AG09309 (cell line): ENCODE measurements around the gene SOCS1.

ENCODE experiments used
- DNase-seq: peaks from one replicate; pipeline ENCODE4 v3.0.0-alpha.2; 2010; ENCODE audit warnings: low read depth
- H3K4me3 ChIP-seq: 2 replicates; pipeline ENCODE4 v1.5.1; 2011; ENCODE audit warnings: mild to moderate bottlenecking, low read depth, low read length, moderate library complexity; ENCODE audit not compliant: control insufficient read depth
- TF ChIP-seq, protein P1 (sequence below): IDR thresholded peaks from 2 replicates; pipeline ENCODE4 v1.5.1; 2011; ENCODE audit warnings: mild to moderate bottlenecking, low read depth, low read length, inconsistent platforms; ENCODE audit not compliant: insufficient read depth, control insufficient read depth; ENCODE audit errors: missing control alignments

SOCS1 gene

DNA sequence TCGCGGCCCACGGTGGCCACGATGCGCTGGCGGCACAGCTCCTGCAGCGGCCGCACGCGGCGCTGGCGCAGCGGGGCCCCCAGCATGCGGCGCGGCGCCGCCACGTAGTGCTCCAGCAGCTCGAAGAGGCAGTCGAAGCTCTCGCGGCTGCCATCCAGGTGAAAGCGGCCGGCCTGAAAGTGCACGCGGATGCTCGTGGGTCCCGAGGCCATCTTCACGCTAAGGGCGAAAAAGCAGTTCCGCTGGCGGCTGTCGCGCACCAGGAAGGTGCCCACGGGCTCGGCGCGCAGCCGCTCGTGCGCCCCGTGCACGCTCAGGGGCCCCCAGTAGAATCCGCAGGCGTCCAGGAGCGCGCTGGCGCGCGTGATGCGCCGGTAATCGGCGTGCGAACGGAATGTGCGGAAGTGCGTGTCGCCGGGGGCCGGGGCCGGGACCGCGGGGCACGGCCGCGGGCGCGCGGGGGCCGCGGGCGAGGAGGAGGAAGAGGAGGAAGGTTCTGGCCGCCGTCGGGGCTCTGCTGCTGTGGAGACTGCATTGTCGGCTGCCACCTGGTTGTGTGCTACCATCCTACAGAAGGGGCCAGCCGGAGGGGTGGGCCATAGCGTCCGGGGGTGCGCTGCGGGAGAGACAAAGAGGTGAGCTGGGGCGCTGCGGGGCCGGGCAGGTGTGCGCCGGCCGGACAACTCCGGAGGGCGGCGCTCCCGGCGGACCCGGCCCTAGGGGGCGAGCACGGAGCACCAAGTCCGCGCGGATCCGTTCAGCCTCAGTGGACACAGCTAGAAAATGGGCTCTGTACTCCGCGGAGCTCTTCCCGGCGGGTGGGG is 879 bp downstream of the SOCS1 start:
- H3K4me3 ChIP-seq, result peak overlapping the region; percentile 63
- TF ChIP-seq, protein P1, sequence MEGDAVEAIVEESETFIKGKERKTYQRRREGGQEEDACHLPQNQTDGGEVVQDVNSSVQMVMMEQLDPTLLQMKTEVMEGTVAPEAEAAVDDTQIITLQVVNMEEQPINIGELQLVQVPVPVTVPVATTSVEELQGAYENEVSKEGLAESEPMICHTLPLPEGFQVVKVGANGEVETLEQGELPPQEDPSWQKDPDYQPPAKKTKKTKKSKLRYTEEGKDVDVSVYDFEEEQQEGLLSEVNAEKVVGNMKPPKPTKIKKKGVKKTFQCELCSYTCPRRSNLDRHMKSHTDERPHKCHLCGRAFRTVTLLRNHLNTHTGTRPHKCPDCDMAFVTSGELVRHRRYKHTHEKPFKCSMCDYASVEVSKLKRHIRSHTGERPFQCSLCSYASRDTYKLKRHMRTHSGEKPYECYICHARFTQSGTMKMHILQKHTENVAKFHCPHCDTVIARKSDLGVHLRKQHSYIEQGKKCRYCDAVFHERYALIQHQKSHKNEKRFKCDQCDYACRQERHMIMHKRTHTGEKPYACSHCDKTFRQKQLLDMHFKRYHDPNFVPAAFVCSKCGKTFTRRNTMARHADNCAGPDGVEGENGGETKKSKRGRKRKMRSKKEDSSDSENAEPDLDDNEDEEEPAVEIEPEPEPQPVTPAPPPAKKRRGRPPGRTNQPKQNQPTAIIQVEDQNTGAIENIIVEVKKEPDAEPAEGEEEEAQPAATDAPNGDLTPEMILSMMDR, result no peak
- DNase-seq, result no peak

DNA sequence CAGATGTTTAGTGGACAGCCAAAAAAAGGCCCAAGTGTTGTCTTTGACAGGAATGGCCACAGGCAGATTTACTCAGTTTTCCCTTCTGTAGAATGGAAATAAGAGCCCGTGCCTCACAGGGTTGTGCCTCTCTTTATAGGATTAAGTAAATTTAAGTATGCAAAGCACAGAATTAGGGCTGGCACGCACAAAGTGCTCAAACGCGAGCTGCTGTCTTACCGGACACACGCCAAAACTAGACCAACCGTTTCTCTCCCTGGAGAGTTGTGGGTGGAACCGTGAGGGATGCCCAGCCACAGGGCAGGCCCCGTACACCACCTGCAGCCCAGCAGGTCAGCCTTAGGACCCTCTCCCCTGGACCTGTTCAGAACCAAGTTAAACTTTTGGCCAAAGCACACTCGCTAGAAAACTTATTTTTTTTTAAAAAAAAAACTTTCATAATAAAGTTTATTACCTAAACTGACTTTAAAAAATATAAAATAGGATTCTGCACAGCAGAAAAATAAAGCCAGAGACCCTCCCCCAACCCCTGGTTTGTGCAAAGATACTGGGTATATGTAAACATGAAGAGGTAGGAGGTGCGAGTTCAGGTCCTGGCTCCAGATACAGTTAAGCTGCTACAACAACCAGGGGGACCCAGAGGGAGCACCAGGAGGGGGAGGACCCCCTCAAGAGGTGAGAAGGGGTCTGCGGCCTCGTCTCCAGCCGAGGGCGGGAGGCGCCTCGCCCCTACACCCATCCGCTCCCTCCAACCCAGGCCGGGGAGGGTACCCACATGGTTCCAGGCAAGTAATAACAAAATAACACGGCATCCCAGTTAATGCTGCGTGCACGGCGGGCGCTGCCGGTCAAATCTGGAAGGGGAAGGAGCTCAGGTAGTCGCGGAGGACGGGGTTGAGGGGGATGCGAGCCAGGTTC is 1.8 kb downstream of the SOCS1 start:
- DNase-seq, result no peak
- peak overlapping the region; percentile 63 for H3K4me3 ChIP-seq
- TF ChIP-seq, protein P1, result no peak

DNA sequence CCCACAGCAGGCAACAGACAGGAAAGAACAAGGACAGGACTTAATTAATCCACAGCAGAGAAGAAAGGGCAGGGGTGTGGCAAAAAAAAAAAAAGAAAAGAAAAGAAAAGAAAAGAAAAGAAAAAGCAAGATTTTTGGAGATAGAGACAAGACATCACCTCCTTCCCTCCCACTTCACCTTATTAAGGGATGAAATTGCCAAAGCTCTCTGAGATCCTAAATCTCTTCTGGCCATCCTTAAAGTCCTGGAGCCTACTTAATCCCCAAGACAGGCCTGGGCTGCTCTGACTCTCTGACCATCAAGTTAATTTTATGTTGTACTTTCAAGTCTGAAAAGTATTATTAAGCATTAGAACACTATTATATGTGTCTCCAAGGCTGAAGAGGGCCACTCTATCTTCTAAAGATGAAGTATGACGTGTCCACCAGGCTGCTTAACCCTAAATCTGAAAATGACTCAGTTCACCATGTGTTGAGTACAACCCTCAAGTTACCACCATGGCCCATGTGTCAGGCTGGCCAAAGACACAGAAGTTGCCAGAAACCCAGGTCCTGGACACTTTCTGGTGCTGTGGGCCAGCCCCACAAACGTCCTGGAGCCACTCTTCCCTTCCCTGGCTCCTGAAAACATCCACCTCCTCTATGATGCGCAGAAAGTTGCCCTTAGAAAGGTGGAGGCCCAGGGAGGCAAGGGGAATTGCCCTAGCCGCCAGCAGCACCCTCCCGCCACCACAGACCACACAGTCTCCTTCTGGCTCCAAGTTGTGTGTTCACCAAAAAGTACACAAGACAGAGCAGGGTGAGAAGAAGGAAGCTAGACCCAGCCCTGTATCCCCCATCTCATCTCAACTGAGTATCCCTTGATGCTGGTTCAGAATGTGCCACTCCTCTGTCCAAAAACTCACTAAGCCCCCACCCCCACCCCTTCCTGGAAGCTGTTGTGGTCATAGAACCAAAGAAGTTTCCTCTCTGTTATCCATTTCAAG is 2.7 kb downstream of the SOCS1 start:
- no peak for DNase-seq
- no peak overlapping the region for H3K4me3 ChIP-seq
- TF ChIP-seq, protein P1, result no peak

DNA sequence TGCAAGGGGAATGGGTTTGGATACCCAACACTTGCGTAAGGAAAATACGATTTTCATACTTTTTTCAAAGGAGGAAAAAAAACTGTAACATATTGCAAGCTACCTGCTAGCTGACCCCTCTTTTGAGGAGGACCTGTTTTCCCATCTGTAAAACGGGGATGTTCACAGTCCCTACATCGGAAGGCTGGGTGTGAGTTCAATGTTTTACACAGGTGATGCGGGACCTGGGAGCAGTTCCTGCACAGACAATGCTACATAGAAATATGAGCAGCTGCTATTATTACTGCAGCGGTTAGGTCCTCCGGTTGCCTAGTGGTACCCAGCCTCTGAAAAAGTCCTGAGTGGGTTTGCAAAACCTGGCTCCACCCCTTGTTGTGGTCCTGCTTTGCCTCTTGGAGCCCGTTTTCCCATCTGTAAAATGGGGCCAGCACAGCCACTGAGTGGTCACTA is 3.5 kb downstream of the SOCS1 start:
- no peak overlapping the region for H3K4me3 ChIP-seq
- TF ChIP-seq, protein P1, result no peak
- DNase-seq, result no peak

DNA sequence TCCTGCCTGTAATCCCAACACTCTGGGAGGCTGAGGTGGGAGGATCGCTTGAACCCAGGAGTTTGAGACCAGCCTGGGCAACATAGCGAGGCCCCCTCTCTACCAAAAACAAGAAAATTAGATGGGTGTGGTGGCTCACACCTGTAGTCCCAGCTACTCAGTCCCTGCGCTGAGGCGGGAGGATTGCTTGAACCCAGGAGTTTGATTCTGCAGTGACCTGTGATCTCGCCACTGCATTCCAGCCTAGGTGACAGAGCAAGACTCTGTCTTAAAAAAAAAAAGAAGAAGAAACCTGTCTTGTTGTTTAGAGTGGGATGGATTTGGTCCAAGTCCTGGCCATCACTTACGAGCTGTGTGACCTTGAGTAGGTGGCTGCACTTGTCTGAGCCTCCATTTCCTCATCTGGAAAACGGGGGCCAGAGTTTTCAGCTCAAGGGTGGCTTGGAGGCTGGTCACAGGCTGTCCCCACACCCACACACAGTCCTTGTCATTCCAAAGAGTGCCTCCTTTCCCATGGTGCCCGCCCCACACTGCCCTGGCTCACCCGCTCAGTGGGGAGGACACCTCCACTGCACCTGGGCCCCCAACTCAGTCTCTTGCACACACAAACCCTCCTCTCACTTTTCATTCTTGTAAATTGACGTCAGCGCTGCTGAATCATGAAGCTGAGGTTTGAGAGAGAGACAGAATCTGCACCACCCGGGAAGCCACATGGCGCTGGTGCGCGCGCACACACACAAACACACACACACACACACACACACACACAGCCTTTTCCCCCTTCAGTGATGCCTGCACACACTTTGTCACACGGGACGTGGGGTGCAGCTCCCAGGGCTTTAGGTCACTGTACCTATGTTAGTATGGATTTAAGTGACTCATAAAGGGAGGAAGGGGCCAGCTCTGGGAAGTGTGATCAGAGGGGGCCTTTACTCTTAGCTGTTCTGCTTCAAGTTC is 4.2 kb downstream of the SOCS1 start:
- DNase-seq, result peak; percentile 56
- TF ChIP-seq, protein P1, result no peak
- no peak overlapping the region for H3K4me3 ChIP-seq
